ENCODE measurements around the gene CNTF.

- no peak for TF ChIP-seq POLR2A (IDR thresholded peaks at IDR 0.05)
- TF ChIP-seq CTCF (IDR thresholded peaks at IDR 0.05): no peak
- TF ChIP-seq EP300 (IDR thresholded peaks at IDR 0.05): no peak
Measured at GRCh38 chr11:58580311-58580710, 42.2 kb upstream of the CNTF start.
